Measurements from ENCODE around the gene AFAP1L2.

GRCh38 chr10:114353383-114353782 lies 50.9 kb downstream of the AFAP1L2 start:
- TF ChIP-seq CTCF (conservative IDR thresholded peaks at IDR 0.05; ENCODE audit: low read length): no peak
- TF ChIP-seq EZH2phosphoT487 (IDR thresholded peaks at IDR 0.05; ENCODE audit: borderline replicate concordance, low read depth, low read length): no peak
